Measurements from ENCODE around the gene SWAP70. TPM values are rescaled to one million over a fixed set of nuclear protein-coding genes. Genes with fewer than 3 reads are reported as not detected.

Gene SWAP70
- total RNA-seq, 4 donors from 2014 or later: 29.7 to 53.6 (median 38.8) TPM

DNA sequence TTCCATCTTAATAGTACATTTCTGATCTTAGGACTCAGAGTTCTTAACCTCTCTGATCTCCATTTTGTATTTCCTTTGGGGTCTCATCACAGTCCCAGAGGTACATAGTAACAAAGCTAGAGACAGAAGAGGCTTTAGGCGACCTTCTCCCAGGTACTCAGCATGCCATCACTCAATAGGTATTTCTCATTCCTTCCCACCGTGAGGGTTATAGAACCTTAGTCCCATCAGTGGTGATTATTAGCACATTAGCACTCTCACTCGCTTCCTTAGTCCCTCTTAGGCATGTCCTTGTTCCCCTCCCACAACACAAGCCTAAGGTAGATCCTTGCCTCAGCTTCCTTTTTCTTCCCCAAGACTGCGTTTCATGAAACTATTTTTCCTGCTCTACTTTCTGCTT lies 14.7 kb downstream of the SWAP70 start:
- WGBS, 2 donors: 89 to 92% methylated on average over 4 of the region's 4 CpGs
- Histone ChIP-seq H3K27ac (no peak overlapping the region), H3K27me3 (no peaks in the 10 kb centered on the region), H3K4me3 (replicated peaks in 1 of 3) (no peak overlapping the region), H3K9me3 (no peaks in the 10 kb centered on the region), H3K36me3 (no peaks in the 10 kb centered on the region), H3K4me1 (peaks cover 5 to 14% of the 10 kb centered on the region in 2 donors)
- no peak for TF ChIP-seq POLR2A (IDR thresholded peaks at IDR 0.05)
- TF ChIP-seq, protein P1, sequence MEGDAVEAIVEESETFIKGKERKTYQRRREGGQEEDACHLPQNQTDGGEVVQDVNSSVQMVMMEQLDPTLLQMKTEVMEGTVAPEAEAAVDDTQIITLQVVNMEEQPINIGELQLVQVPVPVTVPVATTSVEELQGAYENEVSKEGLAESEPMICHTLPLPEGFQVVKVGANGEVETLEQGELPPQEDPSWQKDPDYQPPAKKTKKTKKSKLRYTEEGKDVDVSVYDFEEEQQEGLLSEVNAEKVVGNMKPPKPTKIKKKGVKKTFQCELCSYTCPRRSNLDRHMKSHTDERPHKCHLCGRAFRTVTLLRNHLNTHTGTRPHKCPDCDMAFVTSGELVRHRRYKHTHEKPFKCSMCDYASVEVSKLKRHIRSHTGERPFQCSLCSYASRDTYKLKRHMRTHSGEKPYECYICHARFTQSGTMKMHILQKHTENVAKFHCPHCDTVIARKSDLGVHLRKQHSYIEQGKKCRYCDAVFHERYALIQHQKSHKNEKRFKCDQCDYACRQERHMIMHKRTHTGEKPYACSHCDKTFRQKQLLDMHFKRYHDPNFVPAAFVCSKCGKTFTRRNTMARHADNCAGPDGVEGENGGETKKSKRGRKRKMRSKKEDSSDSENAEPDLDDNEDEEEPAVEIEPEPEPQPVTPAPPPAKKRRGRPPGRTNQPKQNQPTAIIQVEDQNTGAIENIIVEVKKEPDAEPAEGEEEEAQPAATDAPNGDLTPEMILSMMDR (IDR thresholded peaks at IDR 0.05): no peak
- intact Hi-C loops (cut with DNase I): no loop called here
- DNase-seq: no peak

DNA sequence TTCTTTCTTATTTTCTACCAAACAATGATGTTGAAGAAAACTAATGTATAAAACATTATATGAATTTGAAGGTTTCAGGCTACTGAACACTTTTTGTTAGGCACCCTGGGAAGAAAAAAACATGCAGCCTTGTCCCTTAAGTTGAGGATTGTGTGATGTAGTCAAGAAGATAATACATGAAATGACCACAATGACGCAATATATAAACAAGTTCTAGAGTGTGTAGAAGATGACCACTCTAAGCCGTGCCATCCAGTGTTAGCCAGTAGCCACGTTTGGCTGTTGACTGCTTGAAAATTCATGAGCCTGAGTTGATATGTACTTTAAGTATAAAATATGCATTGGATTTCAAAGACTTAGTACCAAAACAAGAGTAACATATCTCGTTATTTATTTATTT lies 16.2 kb downstream of the SWAP70 start:
- Histone ChIP-seq H3K4me1 (peaks cover 3 to 14% of the 10 kb centered on the region in 2 donors), H3K9me3 (no peaks in the 10 kb centered on the region), H3K36me3 (no peaks in the 10 kb centered on the region), H3K27me3 (no peaks in the 10 kb centered on the region), H3K4me3 (replicated peaks in 1 of 3) (no peak overlapping the region), H3K27ac (no peak overlapping the region)
- DNase-seq: no peak
- TF ChIP-seq, protein P1 (IDR thresholded peaks at IDR 0.05): no peak
- TF ChIP-seq POLR2A (IDR thresholded peaks at IDR 0.05): no peak
- 89 to 93% methylated on average over 4 of the region's 4 CpGs for WGBS, 2 donors
- intact Hi-C loops (cut with DNase I): no loop called here

DNA sequence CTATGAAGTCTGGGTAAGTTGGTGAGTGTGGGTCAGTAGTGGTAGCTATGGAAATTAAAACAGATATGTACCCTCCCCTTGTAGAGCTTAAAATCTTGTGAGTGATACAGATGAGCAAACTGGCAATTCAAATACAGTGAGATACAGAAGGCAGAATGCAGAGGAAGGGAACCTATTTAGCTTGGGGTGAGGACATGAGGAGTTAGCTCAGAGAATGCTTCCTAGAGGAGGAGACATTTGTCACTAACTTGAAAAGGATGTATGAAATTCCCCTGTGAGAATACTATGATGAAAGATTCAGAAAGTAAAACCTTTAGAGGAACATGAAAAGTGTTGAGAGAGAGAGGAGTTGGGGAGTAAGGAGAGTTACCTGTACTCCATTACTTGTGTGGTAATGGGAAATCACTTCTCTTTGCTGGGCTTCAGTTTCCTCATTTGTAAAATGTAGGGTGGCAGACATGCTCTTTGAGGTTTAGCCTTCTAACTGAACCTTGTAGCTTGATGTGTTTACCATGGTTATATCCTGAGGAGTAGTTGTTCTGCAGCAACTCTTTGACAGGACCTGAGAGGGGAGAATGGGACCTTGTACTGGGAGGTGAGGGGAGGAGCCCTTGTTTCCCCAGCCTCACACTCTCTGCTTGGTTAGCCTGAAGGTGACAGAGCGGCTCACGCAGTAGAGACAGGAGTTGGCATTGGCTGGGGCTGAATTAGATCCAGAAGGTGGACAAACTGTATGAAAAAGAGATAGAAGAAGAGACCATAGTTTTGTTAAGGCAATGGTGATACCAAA lies 17.9 kb downstream of the SWAP70 start:
- Histone ChIP-seq H3K4me3 (replicated peaks in 1 of 3) (no peak overlapping the region), H3K9me3 (no peaks in the 10 kb centered on the region), H3K27ac (peak overlapping the region in 1 of 3 donors; percentile 5), H3K4me1 (peaks cover 0 to 14% of the 10 kb centered on the region in 2 donors), H3K36me3 (no peaks in the 10 kb centered on the region), H3K27me3 (no peaks in the 10 kb centered on the region)
- 81 to 90% methylated on average over 2 of the region's 2 CpGs for WGBS, 2 donors
- TF ChIP-seq POLR2A (IDR thresholded peaks at IDR 0.05): no peak
- TF ChIP-seq, protein P1 (IDR thresholded peaks at IDR 0.05): no peak
- intact Hi-C loops (cut with DNase I): no loop called here
- peak in 1 of 2 donors; percentile 12 for DNase-seq

DNA sequence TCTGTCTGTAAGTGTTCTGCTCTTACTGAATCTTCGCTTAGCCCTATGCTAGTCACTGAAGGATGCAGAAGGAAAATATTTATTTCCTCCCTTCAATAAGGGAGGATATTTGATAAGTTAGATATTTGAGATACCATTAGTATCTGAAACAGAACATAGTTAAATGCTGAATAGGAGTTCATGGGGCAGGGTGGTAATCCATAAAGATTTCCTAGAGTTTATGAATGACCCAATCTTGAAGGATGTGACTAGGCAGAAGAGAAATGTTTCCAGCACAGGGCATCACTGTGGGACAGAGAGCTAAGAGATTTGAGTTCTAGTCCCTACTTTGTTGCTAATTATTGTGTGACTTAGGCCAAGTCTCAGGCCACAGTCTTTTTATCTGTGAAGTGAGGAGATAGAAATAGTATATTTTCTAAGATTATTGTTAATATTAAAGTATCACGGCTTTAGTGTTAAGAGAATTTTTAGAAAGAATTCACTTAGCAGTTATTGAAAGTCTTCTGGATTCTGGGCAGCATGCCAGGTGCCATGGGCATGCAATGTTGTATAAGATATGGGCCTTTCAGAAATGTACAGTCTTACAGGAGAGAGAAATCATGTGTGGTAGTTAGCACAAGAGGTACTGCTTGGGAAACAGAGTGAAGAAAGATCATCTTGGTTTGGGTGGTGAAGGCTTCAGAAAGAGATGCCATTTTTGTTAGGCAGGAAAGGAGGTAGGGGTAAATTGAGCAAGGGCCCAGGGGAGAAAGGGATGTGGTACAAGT lies 24.0 kb downstream of the SWAP70 start:
- DNase-seq: peak; percentile 44 to 46
- Histone ChIP-seq H3K27me3 (no peaks in the 10 kb centered on the region), H3K4me3 (replicated peaks in 1 of 3) (no peak overlapping the region), H3K27ac (peak overlapping the region; percentile 37 to 73 (median 68)), H3K4me1 (peaks cover 16 to 42% of the 10 kb centered on the region in 2 donors), H3K9me3 (no peaks in the 10 kb centered on the region), H3K36me3 (no peaks in the 10 kb centered on the region)
- no peak for TF ChIP-seq POLR2A (IDR thresholded peaks at IDR 0.05)
- TF ChIP-seq, protein P1 (IDR thresholded peaks at IDR 0.05): no peak
- intact Hi-C loops (cut with DNase I): no loop called here
- 73 to 74% methylated on average over 2 of the region's 2 CpGs for WGBS, 2 donors
